Sigmoid colon (tissue), 4 donors: ENCODE measurements around the gene VPS39.

ENCODE experiments used
- CTCF ChIP-seq, 4 experiments: fragments of 450-650 bp in 3 of 4; fragments of 200-600 bp in 1 of 4; IDR thresholded peaks; one replicate each; pipeline ENCODE4 v1.5.1; 2016 to 2019; ENCODE audit warnings: antibody characterized with exemption in 4 of 4, mild to moderate bottlenecking in 3 of 4, moderate library complexity in 2 of 4
- EP300 ChIP-seq, 4 donors: sonication (generic); formaldehyde crosslinking; IDR thresholded peaks; one replicate each; pipeline ENCODE4 v1.6.1; 2017; ENCODE audit warnings: antibody characterized with exemption in 4 of 4
- POLR2A ChIP-seq, 2 donors: fragments of 450-650 bp; IDR thresholded peaks; one replicate each; pipeline ENCODE4 v1.6.1; 2016; ENCODE audit warnings: antibody characterized with exemption in 2 of 2, mild to moderate bottlenecking in 2 of 2, moderate library complexity in 2 of 2
- POLR2AphosphoS5 ChIP-seq, 4 donors: sonication (generic); formaldehyde crosslinking; IDR thresholded peaks; one replicate each; pipeline ENCODE4 v1.6.1; 2017; ENCODE audit warnings: antibody characterized with exemption in 4 of 4

- TF ChIP-seq CTCF (IDR thresholded peaks at IDR 0.05) (no peak), POLR2A (IDR thresholded peaks at IDR 0.05) (no peak), POLR2AphosphoS5 (IDR thresholded peaks at IDR 0.05) (no peak), EP300 (IDR thresholded peaks at IDR 0.05) (no peak)
Measured at GRCh38 chr15:42226648-42227047, 18.5 kb upstream of the VPS39 start.
